SK-N-SH treated with all-trans-retinoic acid at 6 μM for 48 hours (cell line): ENCODE results near the gene CGN.

ENCODE experiments used
- ATAC-seq: fragments of 200-7000 bp; cut with Tn5 transposase; 3 replicates; pipeline ENCODE4 v1.9.1; 2020; ENCODE audit warnings: mild to moderate bottlenecking, moderate library complexity
- ARNTL ChIP-seq: fragments of 450-650 bp; formaldehyde crosslinking; IDR thresholded peaks from 2 replicates; pipeline ENCODE4 v1.5.0; 2020; ENCODE audit warnings: low read depth, mild to moderate bottlenecking, moderate library complexity, borderline replicate concordance
- BACH2 ChIP-seq: fragments of 250-450 bp; sonication (Bioruptor Pico); IDR thresholded peaks from 2 replicates; pipeline ENCODE4 v1.9.0; 2021; ENCODE audit warnings: mild to moderate bottlenecking, borderline replicate concordance
- CSDC2 ChIP-seq: fragments of 250-450 bp; sonication (Bioruptor Pico); IDR thresholded peaks from 2 replicates; pipeline ENCODE4 v1.5.0; 2020; ENCODE audit warnings: mild to moderate bottlenecking, moderate library complexity
- ESRRG ChIP-seq: fragments of 250-450 bp; sonication (Bioruptor Pico); IDR thresholded peaks from 2 replicates; pipeline ENCODE4 v1.6.1; 2021; ENCODE audit warnings: mild to moderate bottlenecking
- GLIS3 ChIP-seq: fragments of 250-450 bp; sonication (Bioruptor Pico); IDR thresholded peaks from 2 replicates; pipeline ENCODE4 v1.5.0; 2020; ENCODE audit warnings: mild to moderate bottlenecking, moderate library complexity
- ISL1 ChIP-seq: fragments of 250-450 bp; sonication (Bioruptor Pico); IDR thresholded peaks from 2 replicates; pipeline ENCODE4 v2.1.2; 2022; ENCODE audit warnings: mild to moderate bottlenecking, moderate library complexity
- OSR1 ChIP-seq: fragments of 250-450 bp; sonication (Bioruptor Pico); IDR thresholded peaks from 2 replicates; pipeline ENCODE4 v1.8.0; 2022; ENCODE audit warnings: moderate library complexity, mild to moderate bottlenecking, inconsistent platforms
- PPARA ChIP-seq: fragments of 250-450 bp; sonication (Bioruptor Pico); IDR thresholded peaks from 2 replicates; pipeline ENCODE4 v1.5.0; 2020; ENCODE audit warnings: mild to moderate bottlenecking, borderline replicate concordance
- RARB ChIP-seq: fragments of 250-450 bp; sonication (Bioruptor Pico); IDR thresholded peaks from 2 replicates; pipeline ENCODE4 v1.8.0; 2021; ENCODE audit warnings: mild to moderate bottlenecking, moderate library complexity
- SNAI2 ChIP-seq: fragments of 250-450 bp; sonication (Bioruptor Pico); IDR thresholded peaks from 2 replicates; pipeline ENCODE4 v1.5.0; 2020; ENCODE audit warnings: mild to moderate bottlenecking, moderate library complexity
- TOX ChIP-seq: fragments of 250-450 bp; sonication (Bioruptor Pico); IDR thresholded peaks from 2 replicates; pipeline ENCODE4 v1.8.0; 2021; ENCODE audit warnings: mild to moderate bottlenecking, moderate library complexity, borderline replicate concordance
- ZFP3 ChIP-seq: fragments of 250-450 bp; sonication (Bioruptor Pico); IDR thresholded peaks from 2 replicates; pipeline ENCODE4 v1.5.0; 2020; ENCODE audit warnings: mild to moderate bottlenecking, moderate library complexity
- ZFP30 ChIP-seq: fragments of 450-650 bp; formaldehyde crosslinking; IDR thresholded peaks from 2 replicates; pipeline ENCODE4 v1.5.0; 2022; ENCODE audit warnings: mild to moderate bottlenecking, moderate library complexity
- ZNF565 ChIP-seq: fragments of 450-650 bp; formaldehyde crosslinking; conservative IDR thresholded peaks from 2 replicates; pipeline ENCODE4 v1.5.0; 2020; ENCODE audit warnings: low read depth, mild to moderate bottlenecking, moderate library complexity
- ZNF8 ChIP-seq: fragments of 450-650 bp; formaldehyde crosslinking; IDR thresholded peaks from 2 replicates; pipeline ENCODE4 v1.5.0; 2020; ENCODE audit warnings: mild to moderate bottlenecking, moderate library complexity
- TF ChIP-seq, protein P1 (sequence below): fragments of 250-450 bp; sonication (Bioruptor Pico); IDR thresholded peaks from 2 replicates; pipeline ENCODE4 v1.5.0; 2020; ENCODE audit warnings: mild to moderate bottlenecking, moderate library complexity
- TF ChIP-seq, protein P2 (sequence below): fragments of 250-450 bp; sonication (Bioruptor Pico); IDR thresholded peaks from 2 replicates; pipeline ENCODE4 v1.8.0; 2020; ENCODE audit warnings: mild to moderate bottlenecking, moderate library complexity, borderline replicate concordance
- TF ChIP-seq, protein P3 (sequence below): fragments of 250-450 bp; sonication (Bioruptor Pico); IDR thresholded peaks from 2 replicates; pipeline ENCODE4 v1.5.1; 2021; ENCODE audit warnings: mild to moderate bottlenecking, moderate library complexity

The CGN gene

DNA sequence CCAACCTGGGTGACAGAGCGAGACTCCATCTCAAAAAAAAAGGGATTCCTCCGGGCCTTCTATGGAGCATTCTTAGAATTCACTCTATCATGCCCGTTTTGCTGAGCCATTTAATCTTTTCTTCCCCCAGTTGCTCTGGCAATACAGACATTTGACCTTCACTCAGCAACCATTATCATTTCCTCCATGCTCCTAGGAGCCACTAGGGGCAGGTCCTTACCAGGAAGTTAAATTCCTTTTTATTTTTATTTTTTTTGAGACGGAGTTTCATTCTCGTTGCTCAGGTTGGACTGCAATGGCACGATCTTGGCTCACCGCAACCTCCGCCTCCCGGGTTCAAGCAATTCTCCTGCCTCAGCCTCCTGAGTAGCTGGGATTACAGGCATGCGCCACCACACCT is 9.7 kb upstream of the CGN start:
- ATAC-seq: peak; percentile 55
- no peak for TF ChIP-seq ARNTL (CRISPR knock-in tag)
- no peak for TF ChIP-seq ZFP3 (CRISPR knock-in tag)
- TF ChIP-seq CSDC2 (CRISPR knock-in tag): no peak
- TF ChIP-seq SNAI2: no peak
- no peak for TF ChIP-seq PPARA (CRISPR knock-in tag)
- TF ChIP-seq ZNF8 (CRISPR knock-in tag): no peak
- TF ChIP-seq ESRRG (CRISPR knock-in tag): no peak
- TF ChIP-seq, protein P1, sequence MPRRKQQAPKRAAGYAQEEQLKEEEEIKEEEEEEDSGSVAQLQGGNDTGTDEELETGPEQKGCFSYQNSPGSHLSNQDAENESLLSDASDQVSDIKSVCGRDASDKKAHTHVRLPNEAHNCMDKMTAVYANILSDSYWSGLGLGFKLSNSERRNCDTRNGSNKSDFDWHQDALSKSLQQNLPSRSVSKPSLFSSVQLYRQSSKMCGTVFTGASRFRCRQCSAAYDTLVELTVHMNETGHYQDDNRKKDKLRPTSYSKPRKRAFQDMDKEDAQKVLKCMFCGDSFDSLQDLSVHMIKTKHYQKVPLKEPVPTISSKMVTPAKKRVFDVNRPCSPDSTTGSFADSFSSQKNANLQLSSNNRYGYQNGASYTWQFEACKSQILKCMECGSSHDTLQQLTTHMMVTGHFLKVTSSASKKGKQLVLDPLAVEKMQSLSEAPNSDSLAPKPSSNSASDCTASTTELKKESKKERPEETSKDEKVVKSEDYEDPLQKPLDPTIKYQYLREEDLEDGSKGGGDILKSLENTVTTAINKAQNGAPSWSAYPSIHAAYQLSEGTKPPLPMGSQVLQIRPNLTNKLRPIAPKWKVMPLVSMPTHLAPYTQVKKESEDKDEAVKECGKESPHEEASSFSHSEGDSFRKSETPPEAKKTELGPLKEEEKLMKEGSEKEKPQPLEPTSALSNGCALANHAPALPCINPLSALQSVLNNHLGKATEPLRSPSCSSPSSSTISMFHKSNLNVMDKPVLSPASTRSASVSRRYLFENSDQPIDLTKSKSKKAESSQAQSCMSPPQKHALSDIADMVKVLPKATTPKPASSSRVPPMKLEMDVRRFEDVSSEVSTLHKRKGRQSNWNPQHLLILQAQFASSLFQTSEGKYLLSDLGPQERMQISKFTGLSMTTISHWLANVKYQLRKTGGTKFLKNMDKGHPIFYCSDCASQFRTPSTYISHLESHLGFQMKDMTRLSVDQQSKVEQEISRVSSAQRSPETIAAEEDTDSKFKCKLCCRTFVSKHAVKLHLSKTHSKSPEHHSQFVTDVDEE (CRISPR knock-in tag): no peak
- TF ChIP-seq ISL1: no peak
- TF ChIP-seq GLIS3: no peak
- TF ChIP-seq BACH2: no peak
- TF ChIP-seq, protein P2, sequence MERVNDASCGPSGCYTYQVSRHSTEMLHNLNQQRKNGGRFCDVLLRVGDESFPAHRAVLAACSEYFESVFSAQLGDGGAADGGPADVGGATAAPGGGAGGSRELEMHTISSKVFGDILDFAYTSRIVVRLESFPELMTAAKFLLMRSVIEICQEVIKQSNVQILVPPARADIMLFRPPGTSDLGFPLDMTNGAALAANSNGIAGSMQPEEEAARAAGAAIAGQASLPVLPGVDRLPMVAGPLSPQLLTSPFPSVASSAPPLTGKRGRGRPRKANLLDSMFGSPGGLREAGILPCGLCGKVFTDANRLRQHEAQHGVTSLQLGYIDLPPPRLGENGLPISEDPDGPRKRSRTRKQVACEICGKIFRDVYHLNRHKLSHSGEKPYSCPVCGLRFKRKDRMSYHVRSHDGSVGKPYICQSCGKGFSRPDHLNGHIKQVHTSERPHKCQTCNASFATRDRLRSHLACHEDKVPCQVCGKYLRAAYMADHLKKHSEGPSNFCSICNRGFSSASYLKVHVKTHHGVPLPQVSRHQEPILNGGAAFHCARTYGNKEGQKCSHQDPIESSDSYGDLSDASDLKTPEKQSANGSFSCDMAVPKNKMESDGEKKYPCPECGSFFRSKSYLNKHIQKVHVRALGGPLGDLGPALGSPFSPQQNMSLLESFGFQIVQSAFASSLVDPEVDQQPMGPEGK (CRISPR knock-in tag): no peak
- no peak for TF ChIP-seq RARB (CRISPR knock-in tag)
- no peak for TF ChIP-seq TOX (CRISPR knock-in tag)

DNA sequence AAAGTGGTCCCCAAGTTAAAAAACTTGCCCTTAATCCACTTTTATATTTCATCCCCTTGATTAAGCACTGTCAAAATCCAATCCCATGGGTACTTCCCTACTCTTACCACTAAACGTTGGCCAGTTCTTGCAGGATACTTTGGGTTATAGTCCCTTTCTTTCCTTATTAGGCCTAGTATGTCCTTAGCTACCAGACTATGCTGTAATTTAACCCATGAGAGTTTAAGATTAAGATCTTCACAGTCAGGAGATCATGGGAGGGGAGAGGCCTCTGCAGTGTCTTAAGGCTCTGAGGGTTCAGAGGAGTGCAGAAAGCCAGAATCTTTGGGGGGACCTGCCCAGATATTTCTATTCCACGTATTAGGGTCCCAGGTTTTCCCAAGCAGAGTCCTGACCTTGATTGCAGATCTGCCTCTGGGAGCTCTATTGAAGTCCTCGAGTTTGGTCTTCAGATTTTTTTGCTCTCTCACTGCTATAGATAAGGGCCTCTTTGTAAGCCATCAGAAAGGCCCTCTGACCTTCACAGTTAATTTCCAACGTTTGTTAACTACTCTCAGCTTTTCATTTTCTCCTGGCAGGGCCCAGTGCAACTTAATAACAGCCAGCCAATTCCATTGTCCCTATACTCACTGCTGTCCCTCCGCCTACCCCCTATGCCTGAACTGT is 9.0 kb upstream of the CGN start:
- TF ChIP-seq ESRRG (CRISPR knock-in tag) (no peak), ISL1 (no peak), ZNF565 (CRISPR knock-in tag) (no peak), ZFP30 (CRISPR knock-in tag) (no peak), CSDC2 (CRISPR knock-in tag) (no peak)
- ATAC-seq: no peak

DNA sequence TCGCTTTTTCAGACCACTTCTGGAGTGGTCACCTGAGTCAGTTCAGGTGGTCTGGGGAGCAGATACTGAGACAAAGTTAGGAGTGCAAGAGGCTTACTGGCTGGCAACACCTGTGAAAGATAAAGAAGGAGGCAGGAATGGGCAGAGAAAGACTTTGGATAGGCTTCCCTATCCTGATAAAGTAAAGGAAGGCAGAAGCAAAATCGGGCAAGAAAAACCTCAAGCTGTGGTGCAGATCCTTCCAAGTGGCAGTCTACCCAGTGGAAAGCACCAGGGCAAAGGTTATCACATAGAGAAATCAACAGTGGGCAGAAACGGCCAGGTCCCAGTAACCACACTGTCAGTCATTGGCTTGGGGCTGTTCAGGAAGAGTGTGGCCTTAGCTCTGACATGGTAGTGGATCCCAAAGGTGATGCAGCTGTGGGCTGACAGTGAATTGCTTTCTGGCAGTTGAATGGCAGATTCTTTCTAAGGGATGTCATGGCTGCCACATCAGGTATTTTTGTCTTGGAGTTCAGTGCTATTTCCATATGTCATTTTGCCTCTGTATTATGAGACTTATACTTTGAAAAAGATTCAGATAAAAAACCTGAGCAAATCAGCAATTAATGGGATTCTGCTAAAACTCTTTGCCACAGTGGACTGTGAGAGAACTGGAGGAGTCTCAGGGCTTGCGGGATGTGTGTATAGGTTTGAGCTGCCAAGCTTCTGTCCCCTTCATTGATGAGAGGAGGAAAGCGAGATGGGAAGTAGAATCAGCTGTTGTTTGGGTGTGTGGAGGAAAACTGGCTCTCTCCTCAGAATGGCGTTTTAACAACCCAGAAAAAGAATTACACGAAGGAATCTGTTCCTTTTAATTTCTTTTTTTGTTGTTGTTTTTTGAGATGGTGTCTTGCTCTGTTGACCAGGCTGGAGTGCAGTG is 8.1 kb upstream of the CGN start:
- no peak for ATAC-seq
- TF ChIP-seq OSR1: no peak
- no peak for TF ChIP-seq ZNF565 (CRISPR knock-in tag)
- TF ChIP-seq, protein P3, sequence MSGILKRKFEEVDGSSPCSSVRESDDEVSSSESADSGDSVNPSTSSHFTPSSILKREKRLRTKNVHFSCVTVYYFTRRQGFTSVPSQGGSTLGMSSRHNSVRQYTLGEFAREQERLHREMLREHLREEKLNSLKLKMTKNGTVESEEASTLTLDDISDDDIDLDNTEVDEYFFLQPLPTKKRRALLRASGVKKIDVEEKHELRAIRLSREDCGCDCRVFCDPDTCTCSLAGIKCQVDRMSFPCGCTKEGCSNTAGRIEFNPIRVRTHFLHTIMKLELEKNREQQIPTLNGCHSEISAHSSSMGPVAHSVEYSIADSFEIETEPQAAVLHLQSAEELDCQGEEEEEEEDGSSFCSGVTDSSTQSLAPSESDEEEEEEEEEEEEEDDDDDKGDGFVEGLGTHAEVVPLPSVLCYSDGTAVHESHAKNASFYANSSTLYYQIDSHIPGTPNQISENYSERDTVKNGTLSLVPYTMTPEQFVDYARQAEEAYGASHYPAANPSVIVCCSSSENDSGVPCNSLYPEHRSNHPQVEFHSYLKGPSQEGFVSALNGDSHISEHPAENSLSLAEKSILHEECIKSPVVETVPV (CRISPR knock-in tag): no peak
- no peak for TF ChIP-seq TOX (CRISPR knock-in tag)
- no peak for TF ChIP-seq BACH2
- TF ChIP-seq ZFP30 (CRISPR knock-in tag): no peak
- TF ChIP-seq GLIS3: no peak
- TF ChIP-seq, protein P2 (CRISPR knock-in tag): no peak
- no peak for TF ChIP-seq PPARA (CRISPR knock-in tag)
- TF ChIP-seq ISL1: no peak
- TF ChIP-seq, protein P1 (CRISPR knock-in tag): no peak
